ENCODE data around the gene NLRC3.

Gene NLRC3

DNA sequence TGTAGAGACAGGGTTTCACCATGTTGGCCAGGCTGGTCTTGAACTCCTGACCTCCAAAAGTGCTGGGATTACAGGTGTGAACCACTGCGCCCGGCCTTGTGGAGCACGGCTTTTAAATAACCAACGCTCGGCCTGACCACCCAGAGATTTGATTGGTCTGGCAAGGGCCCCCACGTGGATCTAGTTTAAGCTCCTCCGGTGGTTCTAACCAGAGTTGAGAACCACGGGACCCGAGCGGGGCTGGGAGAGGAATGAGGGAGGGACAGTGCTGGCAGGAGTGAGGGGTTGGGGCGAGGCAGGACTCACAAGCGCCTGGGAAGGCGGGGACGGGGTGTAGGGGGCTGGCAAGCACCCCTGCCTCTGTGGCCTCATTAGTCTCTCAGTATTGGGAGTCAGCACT is 3.0 kb downstream of the NLRC3 start:
- Histone ChIP-seq H3K4me3 (replicated peaks; ENCODE audit: insufficient read depth, low read length) (no peak overlapping the region), H3K27ac (replicated peaks) (no peak overlapping the region), H3K27me3 (ENCODE audit: insufficient read depth, poor library complexity, severe bottlenecking) (no peaks in the 10 kb centered on the region)
- TF ChIP-seq SPI1 (IDR thresholded peaks at IDR 0.05; ENCODE audit: borderline replicate concordance, low read depth) (no peak), GABPA (IDR thresholded peaks at IDR 0.05; ENCODE audit: low read depth) (no peak), POLR2AphosphoS5 (IDR thresholded peaks at IDR 0.05; ENCODE audit: low read depth) (no peak)
- TF ChIP-seq, protein P1, sequence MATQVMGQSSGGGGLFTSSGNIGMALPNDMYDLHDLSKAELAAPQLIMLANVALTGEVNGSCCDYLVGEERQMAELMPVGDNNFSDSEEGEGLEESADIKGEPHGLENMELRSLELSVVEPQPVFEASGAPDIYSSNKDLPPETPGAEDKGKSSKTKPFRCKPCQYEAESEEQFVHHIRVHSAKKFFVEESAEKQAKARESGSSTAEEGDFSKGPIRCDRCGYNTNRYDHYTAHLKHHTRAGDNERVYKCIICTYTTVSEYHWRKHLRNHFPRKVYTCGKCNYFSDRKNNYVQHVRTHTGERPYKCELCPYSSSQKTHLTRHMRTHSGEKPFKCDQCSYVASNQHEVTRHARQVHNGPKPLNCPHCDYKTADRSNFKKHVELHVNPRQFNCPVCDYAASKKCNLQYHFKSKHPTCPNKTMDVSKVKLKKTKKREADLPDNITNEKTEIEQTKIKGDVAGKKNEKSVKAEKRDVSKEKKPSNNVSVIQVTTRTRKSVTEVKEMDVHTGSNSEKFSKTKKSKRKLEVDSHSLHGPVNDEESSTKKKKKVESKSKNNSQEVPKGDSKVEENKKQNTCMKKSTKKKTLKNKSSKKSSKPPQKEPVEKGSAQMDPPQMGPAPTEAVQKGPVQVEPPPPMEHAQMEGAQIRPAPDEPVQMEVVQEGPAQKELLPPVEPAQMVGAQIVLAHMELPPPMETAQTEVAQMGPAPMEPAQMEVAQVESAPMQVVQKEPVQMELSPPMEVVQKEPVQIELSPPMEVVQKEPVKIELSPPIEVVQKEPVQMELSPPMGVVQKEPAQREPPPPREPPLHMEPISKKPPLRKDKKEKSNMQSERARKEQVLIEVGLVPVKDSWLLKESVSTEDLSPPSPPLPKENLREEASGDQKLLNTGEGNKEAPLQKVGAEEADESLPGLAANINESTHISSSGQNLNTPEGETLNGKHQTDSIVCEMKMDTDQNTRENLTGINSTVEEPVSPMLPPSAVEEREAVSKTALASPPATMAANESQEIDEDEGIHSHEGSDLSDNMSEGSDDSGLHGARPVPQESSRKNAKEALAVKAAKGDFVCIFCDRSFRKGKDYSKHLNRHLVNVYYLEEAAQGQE (IDR thresholded peaks at IDR 0.05; ENCODE audit: insufficient replicate concordance, low read depth): no peak
- TF ChIP-seq, protein P2, sequence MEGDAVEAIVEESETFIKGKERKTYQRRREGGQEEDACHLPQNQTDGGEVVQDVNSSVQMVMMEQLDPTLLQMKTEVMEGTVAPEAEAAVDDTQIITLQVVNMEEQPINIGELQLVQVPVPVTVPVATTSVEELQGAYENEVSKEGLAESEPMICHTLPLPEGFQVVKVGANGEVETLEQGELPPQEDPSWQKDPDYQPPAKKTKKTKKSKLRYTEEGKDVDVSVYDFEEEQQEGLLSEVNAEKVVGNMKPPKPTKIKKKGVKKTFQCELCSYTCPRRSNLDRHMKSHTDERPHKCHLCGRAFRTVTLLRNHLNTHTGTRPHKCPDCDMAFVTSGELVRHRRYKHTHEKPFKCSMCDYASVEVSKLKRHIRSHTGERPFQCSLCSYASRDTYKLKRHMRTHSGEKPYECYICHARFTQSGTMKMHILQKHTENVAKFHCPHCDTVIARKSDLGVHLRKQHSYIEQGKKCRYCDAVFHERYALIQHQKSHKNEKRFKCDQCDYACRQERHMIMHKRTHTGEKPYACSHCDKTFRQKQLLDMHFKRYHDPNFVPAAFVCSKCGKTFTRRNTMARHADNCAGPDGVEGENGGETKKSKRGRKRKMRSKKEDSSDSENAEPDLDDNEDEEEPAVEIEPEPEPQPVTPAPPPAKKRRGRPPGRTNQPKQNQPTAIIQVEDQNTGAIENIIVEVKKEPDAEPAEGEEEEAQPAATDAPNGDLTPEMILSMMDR (IDR thresholded peaks at IDR 0.05; ENCODE audit: insufficient read depth, low read length): no peak
- no peak for DNase-seq (ENCODE audit: low read depth in 1 of 2, low spot score in 1 of 2)

- TF ChIP-seq, protein P2 (IDR thresholded peaks at IDR 0.05; ENCODE audit: insufficient read depth, low read length): no peak
- TF ChIP-seq, protein P1 (IDR thresholded peaks at IDR 0.05; ENCODE audit: insufficient replicate concordance, low read depth): no peak
- no peak for TF ChIP-seq SPI1 (IDR thresholded peaks at IDR 0.05; ENCODE audit: borderline replicate concordance, low read depth)
- TF ChIP-seq POLR2AphosphoS5 (IDR thresholded peaks at IDR 0.05; ENCODE audit: low read depth): no peak
- TF ChIP-seq GABPA (IDR thresholded peaks at IDR 0.05; ENCODE audit: low read depth): no peak
- no peak overlapping the region for H3K27ac ChIP-seq (replicated peaks)
- no peak for DNase-seq (ENCODE audit: low read depth in 1 of 2, low spot score in 1 of 2)
- no peaks in the 10 kb centered on the region for H3K27me3 ChIP-seq (ENCODE audit: insufficient read depth, poor library complexity, severe bottlenecking)
- H3K4me3 ChIP-seq (replicated peaks; ENCODE audit: insufficient read depth, low read length): no peak overlapping the region
Observed at GRCh38 chr16:3573146-3573815, 3.9 kb downstream of the NLRC3 start.

- DNase-seq (ENCODE audit: low read depth in 1 of 2, low spot score in 1 of 2): no peak
- H3K27me3 ChIP-seq (ENCODE audit: insufficient read depth, poor library complexity, severe bottlenecking): no peaks in the 10 kb centered on the region
- TF ChIP-seq, protein P1 (IDR thresholded peaks at IDR 0.05; ENCODE audit: insufficient replicate concordance, low read depth): no peak
- TF ChIP-seq, protein P2 (IDR thresholded peaks at IDR 0.05; ENCODE audit: insufficient read depth, low read length): no peak
- TF ChIP-seq GABPA (IDR thresholded peaks at IDR 0.05; ENCODE audit: low read depth) (no peak), POLR2AphosphoS5 (IDR thresholded peaks at IDR 0.05; ENCODE audit: low read depth) (no peak), SPI1 (IDR thresholded peaks at IDR 0.05; ENCODE audit: borderline replicate concordance, low read depth) (no peak)
- H3K4me3 ChIP-seq (replicated peaks; ENCODE audit: insufficient read depth, low read length): no peak overlapping the region
- no peak overlapping the region for H3K27ac ChIP-seq (replicated peaks)
Observed at GRCh38 chr16:3570420-3571062, 6.7 kb downstream of the NLRC3 start.

Measured in HL-60 (cell line).